ENCODE results near the gene KIT. TPM values are rescaled to one million over a fixed set of nuclear protein-coding genes. Genes with fewer than 3 reads are reported as not detected.

The KIT gene
- total and polyA plus RNA-seq, 2 experiments from 2014 or later: 1.1 to 6.7 TPM

- no peaks in the 10 kb centered on the region for H3K79me2 ChIP-seq (ENCODE audit: insufficient read depth)
- H3K4me2 ChIP-seq (ENCODE audit: unreplicated experiment): no peak overlapping the region
- no peak overlapping the region for H3K9ac ChIP-seq
- H3K27me3 ChIP-seq (replicated peaks; ENCODE audit: insufficient read depth): peaks cover 6% of the 10 kb centered on the region
- H2AFZ ChIP-seq: no peak overlapping the region
- WGBS, 2 experiments (ENCODE audit: low coverage in 1 of 2, low lambda C conversion rate in 2 of 2, missing lambda C conversion rate in 2 of 2): 36 to 47% methylated on average over 2 of the region's 2 CpGs
- no peaks in the 10 kb centered on the region for H3K4me1 ChIP-seq (ENCODE audit: insufficient read depth)
- no peaks in the 10 kb centered on the region for H3K9me3 ChIP-seq (ENCODE audit: low read depth)
- TF ChIP-seq EZH2 (IDR thresholded peaks at IDR 0.05; ENCODE audit: insufficient read depth, poor library complexity, severe bottlenecking) (no peak), EZH2phosphoT487 (IDR thresholded peaks at IDR 0.05; ENCODE audit: insufficient read depth, low read depth) (no peak)
- H3K4me3 ChIP-seq: no peak overlapping the region
- H3K9me2 ChIP-seq (ENCODE audit: insufficient read depth): no peaks in the 10 kb centered on the region
- H3F3A ChIP-seq (ENCODE audit: insufficient read depth): no peaks in the 10 kb centered on the region
- peak; percentile 43 for DNase-seq
- H3K27ac ChIP-seq: no peak overlapping the region
- no peaks in the 10 kb centered on the region for H3K36me3 ChIP-seq (ENCODE audit: low read depth)
- no peaks in the 10 kb centered on the region for H4K20me1 ChIP-seq (ENCODE audit: insufficient read depth)
- in situ Hi-C loops (cut with MboI): no loop called here
These were observed 88.5 kb downstream of the KIT start for GRCh38 chr4:54746218-54746617.

GRCh38 chr4:54750341-54750740 lies 92.6 kb downstream of the KIT start:
- no peaks in the 10 kb centered on the region for H3K36me3 ChIP-seq (ENCODE audit: low read depth)
- H3K4me2 ChIP-seq (ENCODE audit: unreplicated experiment): no peak overlapping the region
- no peaks in the 10 kb centered on the region for H3K79me2 ChIP-seq (ENCODE audit: insufficient read depth)
- no peaks in the 10 kb centered on the region for H4K20me1 ChIP-seq (ENCODE audit: insufficient read depth)
- no peaks in the 10 kb centered on the region for H3F3A ChIP-seq (ENCODE audit: insufficient read depth)
- no peaks in the 10 kb centered on the region for H3K4me1 ChIP-seq (ENCODE audit: insufficient read depth)
- no peaks in the 10 kb centered on the region for H3K9me2 ChIP-seq (ENCODE audit: insufficient read depth)
- no peak overlapping the region for H3K4me3 ChIP-seq
- no peaks in the 10 kb centered on the region for H3K9me3 ChIP-seq (ENCODE audit: low read depth)
- peaks cover 22% of the 10 kb centered on the region for H3K27me3 ChIP-seq (replicated peaks; ENCODE audit: insufficient read depth)
- H3K9ac ChIP-seq: no peak overlapping the region
- no peak for DNase-seq
- in situ Hi-C loops (cut with MboI): no loop called here
- TF ChIP-seq EZH2phosphoT487 (IDR thresholded peaks at IDR 0.05; ENCODE audit: insufficient read depth, low read depth) (no peak), EZH2 (IDR thresholded peaks at IDR 0.05; ENCODE audit: insufficient read depth, poor library complexity, severe bottlenecking) (no peak)
- H2AFZ ChIP-seq: no peak overlapping the region
- no peak overlapping the region for H3K27ac ChIP-seq

GRCh38 chr4:54754394-54754793 lies 96.6 kb downstream of the KIT start:
- no peak for TF ChIP-seq EZH2phosphoT487 (IDR thresholded peaks at IDR 0.05; ENCODE audit: insufficient read depth, low read depth)
- TF ChIP-seq EZH2 (IDR thresholded peaks at IDR 0.05; ENCODE audit: insufficient read depth, poor library complexity, severe bottlenecking): no peak
- H3K27me3 ChIP-seq (replicated peaks; ENCODE audit: insufficient read depth): peaks cover 31% of the 10 kb centered on the region
- 29 to 45% methylated on average over 2 of the region's 2 CpGs for WGBS, 2 experiments (ENCODE audit: low coverage in 1 of 2, low lambda C conversion rate in 2 of 2, missing lambda C conversion rate in 2 of 2)
- DNase-seq: no peak
- H3K79me2 ChIP-seq (ENCODE audit: insufficient read depth): no peaks in the 10 kb centered on the region
- no peaks in the 10 kb centered on the region for H3F3A ChIP-seq (ENCODE audit: insufficient read depth)
- no peaks in the 10 kb centered on the region for H4K20me1 ChIP-seq (ENCODE audit: insufficient read depth)
- in situ Hi-C loops (cut with MboI): no loop called here
- H2AFZ ChIP-seq: no peak overlapping the region
- no peaks in the 10 kb centered on the region for H3K9me3 ChIP-seq (ENCODE audit: low read depth)
- no peaks in the 10 kb centered on the region for H3K9me2 ChIP-seq (ENCODE audit: insufficient read depth)
- H3K4me1 ChIP-seq (ENCODE audit: insufficient read depth): no peaks in the 10 kb centered on the region
- no peak overlapping the region for H3K4me2 ChIP-seq (ENCODE audit: unreplicated experiment)
- H3K27ac ChIP-seq: no peak overlapping the region
- H3K4me3 ChIP-seq: no peak overlapping the region
- no peaks in the 10 kb centered on the region for H3K36me3 ChIP-seq (ENCODE audit: low read depth)
- no peak overlapping the region for H3K9ac ChIP-seq

GRCh38 chr4:54764476-54764875 lies 106.7 kb downstream of the KIT start:
- no peak overlapping the region for H3K4me3 ChIP-seq
- H3K27ac ChIP-seq: no peak overlapping the region
- H3F3A ChIP-seq (ENCODE audit: insufficient read depth): no peaks in the 10 kb centered on the region
- no peaks in the 10 kb centered on the region for H3K4me1 ChIP-seq (ENCODE audit: insufficient read depth)
- H3K27me3 ChIP-seq (replicated peaks; ENCODE audit: insufficient read depth): peaks cover 4% of the 10 kb centered on the region; the same call in 1 of the 2 replicates
- H3K9me3 ChIP-seq (ENCODE audit: low read depth): no peaks in the 10 kb centered on the region
- H4K20me1 ChIP-seq (ENCODE audit: insufficient read depth): no peaks in the 10 kb centered on the region
- in situ Hi-C loops (cut with MboI): no loop called here
- no peak overlapping the region for H3K4me2 ChIP-seq (ENCODE audit: unreplicated experiment)
- H2AFZ ChIP-seq: no peak overlapping the region
- H3K9ac ChIP-seq: no peak overlapping the region
- TF ChIP-seq EZH2phosphoT487 (IDR thresholded peaks at IDR 0.05; ENCODE audit: insufficient read depth, low read depth) (no peak), EZH2 (IDR thresholded peaks at IDR 0.05; ENCODE audit: insufficient read depth, poor library complexity, severe bottlenecking) (no peak)
- DNase-seq: no peak
- no peaks in the 10 kb centered on the region for H3K79me2 ChIP-seq (ENCODE audit: insufficient read depth)
- no peaks in the 10 kb centered on the region for H3K9me2 ChIP-seq (ENCODE audit: insufficient read depth)
- WGBS, 2 experiments (ENCODE audit: low coverage in 1 of 2, low lambda C conversion rate in 2 of 2, missing lambda C conversion rate in 2 of 2): 63 to 71% methylated on average over 3 of the region's 3 CpGs
- H3K36me3 ChIP-seq (ENCODE audit: low read depth): no peaks in the 10 kb centered on the region

GRCh38 chr4:54767376-54767775 lies 109.6 kb downstream of the KIT start:
- no peak overlapping the region for H3K9ac ChIP-seq
- no peaks in the 10 kb centered on the region for H3K36me3 ChIP-seq (ENCODE audit: low read depth)
- no peaks in the 10 kb centered on the region for H3K9me3 ChIP-seq (ENCODE audit: low read depth)
- no peak overlapping the region for H3K4me3 ChIP-seq
- H3K9me2 ChIP-seq (ENCODE audit: insufficient read depth): no peaks in the 10 kb centered on the region
- no peaks in the 10 kb centered on the region for H3K27me3 ChIP-seq (replicated peaks; ENCODE audit: insufficient read depth)
- H3K4me1 ChIP-seq (ENCODE audit: insufficient read depth): no peaks in the 10 kb centered on the region
- no peak overlapping the region for H3K4me2 ChIP-seq (ENCODE audit: unreplicated experiment)
- H3K27ac ChIP-seq: no peak overlapping the region
- no peaks in the 10 kb centered on the region for H3F3A ChIP-seq (ENCODE audit: insufficient read depth)
- TF ChIP-seq EZH2 (IDR thresholded peaks at IDR 0.05; ENCODE audit: insufficient read depth, poor library complexity, severe bottlenecking) (no peak), EZH2phosphoT487 (IDR thresholded peaks at IDR 0.05; ENCODE audit: insufficient read depth, low read depth) (no peak)
- no peaks in the 10 kb centered on the region for H4K20me1 ChIP-seq (ENCODE audit: insufficient read depth)
- no peak overlapping the region for H2AFZ ChIP-seq
- no peaks in the 10 kb centered on the region for H3K79me2 ChIP-seq (ENCODE audit: insufficient read depth)
- no peak for DNase-seq
- in situ Hi-C loops (cut with MboI): no loop called here
